HepG2 (cell line): Measurements from ENCODE around the gene MCC. TPM values are rescaled to one million over a fixed set of nuclear protein-coding genes. Genes with fewer than 3 reads are reported as not detected.
A peak's percentile ranks its signal among the peaks of the same experiment; 100 is the strongest.

ENCODE experiments used
- EEA1 ChIP-seq: sonication (generic); formaldehyde crosslinking; IDR thresholded peaks from 2 replicates; pipeline ENCODE4 v1.5.1; 2020; ENCODE audit warnings: mild to moderate bottlenecking, missing genetic modification reagents, borderline replicate concordance
- FOXC1 ChIP-seq: sonication (generic); formaldehyde crosslinking; IDR thresholded peaks from 2 replicates; pipeline ENCODE4 v1.8.0; 2022; ENCODE audit warnings: mild to moderate bottlenecking, missing genetic modification reagents, borderline replicate concordance
- RARG ChIP-seq: sonication (generic); formaldehyde crosslinking; IDR thresholded peaks from 2 replicates; pipeline ENCODE4 v1.4.0; 2020; ENCODE audit warnings: low read depth, mild to moderate bottlenecking, missing genetic modification reagents
- SUZ12 ChIP-seq: fragments of 150-350 bp; IDR thresholded peaks from 2 replicates; pipeline ENCODE4 v1.6.1; 2014; ENCODE audit warnings: low read depth, low read length
- TCF12 ChIP-seq, 2 experiments: fragments of 450-650 bp in 1 of 2; sonication (generic) in 1 of 2; formaldehyde crosslinking in 1 of 2; IDR thresholded peaks; 2 replicates each; pipeline versions ENCODE4 v1.6.1 to v1.8.0; 2017 to 2022; ENCODE audit warnings: antibody characterized with exemption in 1 of 2, mild to moderate bottlenecking in 1 of 2, missing genetic modification reagents in 1 of 2, moderate library complexity in 1 of 2
- ZMAT3 ChIP-seq: sonication (generic); formaldehyde crosslinking; conservative IDR thresholded peaks from 2 replicates; pipeline ENCODE4 v1.7.0; 2021; ENCODE audit warnings: missing genetic modification reagents
- ZNF543 ChIP-seq: sonication (generic); formaldehyde crosslinking; IDR thresholded peaks from 2 replicates; pipeline ENCODE4 v1.4.0; 2020; ENCODE audit warnings: mild to moderate bottlenecking, missing genetic modification reagents
- ZNF569 ChIP-seq: sonication (generic); formaldehyde crosslinking; IDR thresholded peaks from 2 replicates; pipeline ENCODE4 v1.5.0; 2020; ENCODE audit warnings: mild to moderate bottlenecking, missing genetic modification reagents, moderate library complexity, borderline replicate concordance
- ZNF572 ChIP-seq: sonication (generic); formaldehyde crosslinking; IDR thresholded peaks from 2 replicates; pipeline ENCODE4 v1.5.1; 2020; ENCODE audit warnings: mild to moderate bottlenecking, missing genetic modification reagents
- polyA plus RNA-seq, 8 experiments: library from polyadenylated mRNA; depleted of rRNA in 3 of 8; stranded (reverse) in 7 of 8; unstranded in 1 of 8; fragments of >200 nt; fragmentation: Illumina TruSeq in 4 of 8; extraction: Trizol in 4 of 8; gene quantifications; 2 replicates each; pipeline versions ENCODE4 v1.2.1 to v1.2.3, GENCODE V29; 2011 to 2016; ENCODE audit warnings: low read depth in 4 of 8, missing spikeins in 1 of 8, mixed read lengths in 1 of 8; ENCODE audit not compliant: insufficient read depth in 1 of 8
- total RNA-seq, 5 experiments: library from RNA; depleted of rRNA; stranded (reverse); fragments of >200 nt; fragmentation: Illumina TruSeq; extraction: Trizol; gene quantifications; 2 replicates each; pipeline ENCODE4 v1.2.3, GENCODE V29; 2016; ENCODE audit warnings: low read depth in 1 of 5
- TF ChIP-seq, protein P1 (sequence below): sonication (generic); formaldehyde crosslinking; IDR thresholded peaks from 2 replicates; pipeline ENCODE4 v1.8.1; 2023; ENCODE audit warnings: missing genetic modification reagents, mild to moderate bottlenecking, borderline replicate concordance
- TF ChIP-seq, protein P2 (sequence below): sonication (generic); formaldehyde crosslinking; IDR thresholded peaks from 2 replicates; pipeline ENCODE4 v1.8.1; 2023; ENCODE audit warnings: mild to moderate bottlenecking, moderate library complexity, missing genetic modification reagents
- TF ChIP-seq, protein P3 (sequence below): IDR thresholded peaks from 2 replicates; pipeline ENCODE4 v1.6.1; 2016; ENCODE audit warnings: control low read depth
- TF ChIP-seq, protein P4 (sequence below): sonication (generic); formaldehyde crosslinking; IDR thresholded peaks from 2 replicates; pipeline ENCODE4 v1.4.0; 2020; ENCODE audit warnings: missing genetic modification reagents, borderline replicate concordance
- TF ChIP-seq, protein P5 (sequence below): sonication (generic); formaldehyde crosslinking; conservative IDR thresholded peaks from 2 replicates; pipeline ENCODE4 v1.8.0; 2022; ENCODE audit warnings: mild to moderate bottlenecking, moderate library complexity, missing genetic modification reagents
- TF ChIP-seq, protein P6 (sequence below): sonication (generic); formaldehyde crosslinking; IDR thresholded peaks from 2 replicates; pipeline ENCODE4 v1.5.0; 2020; ENCODE audit warnings: mild to moderate bottlenecking, missing genetic modification reagents

Gene MCC
- total and polyA plus RNA-seq, 2 of the 13 experiments (the other 11 are each of a cell fraction or from before 2014, with no cell fraction given), result 0.55 to 2.4 TPM

DNA sequence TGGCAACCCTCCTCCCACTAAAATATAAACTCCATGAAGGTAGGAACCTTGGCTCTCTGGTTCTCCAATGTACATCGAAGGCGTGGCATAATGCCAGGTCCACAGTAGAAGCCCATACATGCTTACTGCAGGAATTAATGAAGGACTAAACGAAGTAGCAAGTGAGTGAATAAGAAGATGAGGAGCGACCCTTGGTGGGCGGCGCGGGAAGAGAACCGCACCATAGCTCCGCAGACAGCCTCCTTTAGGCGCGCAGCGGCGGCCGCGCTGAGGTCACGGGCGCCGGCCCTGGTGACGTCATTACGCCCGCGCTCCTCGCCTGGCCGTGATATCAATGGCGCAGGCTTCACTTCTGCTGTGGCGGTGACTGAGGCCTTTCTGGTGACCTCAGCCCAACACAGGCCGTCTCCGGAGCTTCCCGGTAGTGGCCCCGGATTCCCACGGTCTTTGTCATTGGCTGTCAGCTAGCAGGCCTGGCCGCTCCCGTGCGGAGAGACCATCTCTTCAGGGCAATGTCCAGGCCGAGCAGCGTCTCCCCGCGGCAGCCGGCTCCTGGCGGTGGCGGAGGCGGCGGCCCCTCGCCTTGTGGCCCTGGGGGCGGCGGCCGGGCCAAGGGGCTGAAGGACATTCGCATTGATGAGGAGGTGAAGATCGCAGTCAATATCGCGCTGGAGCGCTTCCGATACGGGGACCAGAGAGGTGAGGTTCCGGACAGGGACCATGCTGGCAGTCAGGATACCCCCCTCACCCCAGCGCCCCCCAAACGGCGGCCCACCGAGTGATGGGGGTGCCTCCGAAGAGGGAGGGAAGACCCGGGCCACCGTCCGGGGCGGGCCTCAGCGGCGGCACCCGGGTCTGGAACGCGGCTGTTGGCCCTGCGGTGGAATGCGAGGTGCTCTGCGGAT, 25.4 kb upstream of the MCC start, which contains the start of gene YTHDC2 (continued):
- TF ChIP-seq, protein P1, sequence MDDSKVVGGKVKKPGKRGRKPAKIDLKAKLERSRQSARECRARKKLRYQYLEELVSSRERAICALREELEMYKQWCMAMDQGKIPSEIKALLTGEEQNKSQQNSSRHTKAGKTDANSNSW (CRISPR knock-in tag), result no peak
- TF ChIP-seq, protein P2, sequence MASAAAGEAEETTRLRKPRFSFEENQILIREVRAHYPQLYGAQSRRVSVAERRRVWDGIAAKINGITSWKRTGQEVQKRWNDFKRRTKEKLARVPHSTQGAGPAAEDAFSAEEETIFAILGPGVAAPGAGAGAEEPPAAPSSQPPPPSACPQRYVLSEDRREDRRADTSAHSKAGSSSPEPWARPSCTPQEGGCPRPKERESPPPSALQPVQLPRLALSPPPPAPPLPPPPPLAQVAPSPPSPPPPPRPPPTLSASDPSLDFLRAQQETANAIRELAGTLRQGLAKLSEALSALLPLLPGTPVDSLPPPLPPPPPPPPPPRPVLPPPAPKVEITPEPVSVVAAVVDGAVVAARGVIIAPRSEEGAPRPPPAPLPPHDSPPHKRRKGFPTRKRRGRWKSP (CRISPR knock-in tag), result peak; percentile 61; the same call in 1 of the 2 replicates
- no peak for TF ChIP-seq SUZ12
- TF ChIP-seq, protein P3, sequence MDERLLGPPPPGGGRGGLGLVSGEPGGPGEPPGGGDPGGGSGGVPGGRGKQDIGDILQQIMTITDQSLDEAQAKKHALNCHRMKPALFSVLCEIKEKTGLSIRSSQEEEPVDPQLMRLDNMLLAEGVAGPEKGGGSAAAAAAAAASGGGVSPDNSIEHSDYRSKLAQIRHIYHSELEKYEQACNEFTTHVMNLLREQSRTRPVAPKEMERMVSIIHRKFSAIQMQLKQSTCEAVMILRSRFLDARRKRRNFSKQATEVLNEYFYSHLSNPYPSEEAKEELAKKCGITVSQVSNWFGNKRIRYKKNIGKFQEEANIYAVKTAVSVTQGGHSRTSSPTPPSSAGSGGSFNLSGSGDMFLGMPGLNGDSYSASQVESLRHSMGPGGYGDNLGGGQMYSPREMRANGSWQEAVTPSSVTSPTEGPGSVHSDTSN (CRISPR knock-in tag), result no peak
- TF ChIP-seq, protein P4, sequence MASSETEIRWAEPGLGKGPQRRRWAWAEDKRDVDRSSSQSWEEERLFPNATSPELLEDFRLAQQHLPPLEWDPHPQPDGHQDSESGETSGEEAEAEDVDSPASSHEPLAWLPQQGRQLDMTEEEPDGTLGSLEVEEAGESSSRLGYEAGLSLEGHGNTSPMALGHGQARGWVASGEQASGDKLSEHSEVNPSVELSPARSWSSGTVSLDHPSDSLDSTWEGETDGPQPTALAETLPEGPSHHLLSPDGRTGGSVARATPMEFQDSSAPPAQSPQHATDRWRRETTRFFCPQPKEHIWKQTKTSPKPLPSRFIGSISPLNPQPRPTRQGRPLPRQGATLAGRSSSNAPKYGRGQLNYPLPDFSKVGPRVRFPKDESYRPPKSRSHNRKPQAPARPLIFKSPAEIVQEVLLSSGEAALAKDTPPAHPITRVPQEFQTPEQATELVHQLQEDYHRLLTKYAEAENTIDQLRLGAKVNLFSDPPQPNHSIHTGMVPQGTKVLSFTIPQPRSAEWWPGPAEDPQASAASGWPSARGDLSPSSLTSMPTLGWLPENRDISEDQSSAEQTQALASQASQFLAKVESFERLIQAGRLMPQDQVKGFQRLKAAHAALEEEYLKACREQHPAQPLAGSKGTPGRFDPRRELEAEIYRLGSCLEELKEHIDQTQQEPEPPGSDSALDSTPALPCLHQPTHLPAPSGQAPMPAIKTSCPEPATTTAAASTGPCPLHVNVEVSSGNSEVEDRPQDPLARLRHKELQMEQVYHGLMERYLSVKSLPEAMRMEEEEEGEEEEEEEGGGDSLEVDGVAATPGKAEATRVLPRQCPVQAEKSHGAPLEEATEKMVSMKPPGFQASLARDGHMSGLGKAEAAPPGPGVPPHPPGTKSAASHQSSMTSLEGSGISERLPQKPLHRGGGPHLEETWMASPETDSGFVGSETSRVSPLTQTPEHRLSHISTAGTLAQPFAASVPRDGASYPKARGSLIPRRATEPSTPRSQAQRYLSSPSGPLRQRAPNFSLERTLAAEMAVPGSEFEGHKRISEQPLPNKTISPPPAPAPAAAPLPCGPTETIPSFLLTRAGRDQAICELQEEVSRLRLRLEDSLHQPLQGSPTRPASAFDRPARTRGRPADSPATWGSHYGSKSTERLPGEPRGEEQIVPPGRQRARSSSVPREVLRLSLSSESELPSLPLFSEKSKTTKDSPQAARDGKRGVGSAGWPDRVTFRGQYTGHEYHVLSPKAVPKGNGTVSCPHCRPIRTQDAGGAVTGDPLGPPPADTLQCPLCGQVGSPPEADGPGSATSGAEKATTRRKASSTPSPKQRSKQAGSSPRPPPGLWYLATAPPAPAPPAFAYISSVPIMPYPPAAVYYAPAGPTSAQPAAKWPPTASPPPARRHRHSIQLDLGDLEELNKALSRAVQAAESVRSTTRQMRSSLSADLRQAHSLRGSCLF, result no peak
- TF ChIP-seq ZNF569, result no peak
- TF ChIP-seq, protein P5, sequence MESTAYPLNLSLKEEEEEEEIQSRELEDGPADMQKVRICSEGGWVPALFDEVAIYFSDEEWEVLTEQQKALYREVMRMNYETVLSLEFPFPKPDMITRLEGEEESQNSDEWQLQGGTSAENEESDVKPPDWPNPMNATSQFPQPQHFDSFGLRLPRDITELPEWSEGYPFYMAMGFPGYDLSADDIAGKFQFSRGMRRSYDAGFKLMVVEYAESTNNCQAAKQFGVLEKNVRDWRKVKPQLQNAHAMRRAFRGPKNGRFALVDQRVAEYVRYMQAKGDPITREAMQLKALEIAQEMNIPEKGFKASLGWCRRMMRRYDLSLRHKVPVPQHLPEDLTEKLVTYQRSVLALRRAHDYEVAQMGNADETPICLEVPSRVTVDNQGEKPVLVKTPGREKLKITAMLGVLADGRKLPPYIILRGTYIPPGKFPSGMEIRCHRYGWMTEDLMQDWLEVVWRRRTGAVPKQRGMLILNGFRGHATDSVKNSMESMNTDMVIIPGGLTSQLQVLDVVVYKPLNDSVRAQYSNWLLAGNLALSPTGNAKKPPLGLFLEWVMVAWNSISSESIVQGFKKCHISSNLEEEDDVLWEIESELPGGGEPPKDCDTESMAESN (CRISPR knock-in tag), result peak; percentile 90
- TF ChIP-seq ZMAT3 (CRISPR knock-in tag), result peak; percentile 70; the same call in 1 of the 2 replicates
- TF ChIP-seq ZNF572, result no peak
- TF ChIP-seq TCF12 (IDR thresholded peaks at IDR 0.05), result no peak
- no peak for TF ChIP-seq TCF12 (CRISPR knock-in tag; IDR thresholded peaks at IDR 0.05)
- TF ChIP-seq, protein P6, sequence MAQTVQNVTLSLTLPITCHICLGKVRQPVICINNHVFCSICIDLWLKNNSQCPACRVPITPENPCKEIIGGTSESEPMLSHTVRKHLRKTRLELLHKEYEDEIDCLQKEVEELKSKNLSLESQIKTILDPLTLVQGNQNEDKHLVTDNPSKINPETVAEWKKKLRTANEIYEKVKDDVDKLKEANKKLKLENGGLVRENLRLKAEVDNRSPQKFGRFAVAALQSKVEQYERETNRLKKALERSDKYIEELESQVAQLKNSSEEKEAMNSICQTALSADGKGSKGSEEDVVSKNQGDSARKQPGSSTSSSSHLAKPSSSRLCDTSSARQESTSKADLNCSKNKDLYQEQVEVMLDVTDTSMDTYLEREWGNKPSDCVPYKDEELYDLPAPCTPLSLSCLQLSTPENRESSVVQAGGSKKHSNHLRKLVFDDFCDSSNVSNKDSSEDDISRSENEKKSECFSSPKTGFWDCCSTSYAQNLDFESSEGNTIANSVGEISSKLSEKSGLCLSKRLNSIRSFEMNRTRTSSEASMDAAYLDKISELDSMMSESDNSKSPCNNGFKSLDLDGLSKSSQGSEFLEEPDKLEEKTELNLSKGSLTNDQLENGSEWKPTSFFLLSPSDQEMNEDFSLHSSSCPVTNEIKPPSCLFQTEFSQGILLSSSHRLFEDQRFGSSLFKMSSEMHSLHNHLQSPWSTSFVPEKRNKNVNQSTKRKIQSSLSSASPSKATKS (CRISPR knock-in tag), result no peak
- TF ChIP-seq FOXC1 (CRISPR knock-in tag), result peak; percentile 95
- no peak for TF ChIP-seq EEA1
- peak; percentile 58; the same call in 1 of the 2 replicates for TF ChIP-seq ZNF543
- TF ChIP-seq RARG (CRISPR knock-in tag), result 0 out of 2 replicates have a peak, but pooled peaks have one; percentile 82
